Posterior cingulate gyrus (tissue), 11 donors: ENCODE data around the gene MED1.
"Not testable (repeated sequence)": the region's sequence is repeated elsewhere in the genome, so short reads cannot be mapped to it uniquely, and the experiment has no call there.

Experiments used
- DNase-seq, 10 donors: peaks; one replicate each; pipeline versions ENCODE4 v3.0.0 to v3.0.0-alpha.2; 2020 to 2021; ENCODE audit warnings: mixed read lengths in 3 of 10
- intact Hi-C: fragments of 100-400 bp; cut with DNase I; formaldehyde crosslinking; loops from one replicate; pipeline ENCODE4 v1.15.1; 2023

The MED1 gene

DNA sequence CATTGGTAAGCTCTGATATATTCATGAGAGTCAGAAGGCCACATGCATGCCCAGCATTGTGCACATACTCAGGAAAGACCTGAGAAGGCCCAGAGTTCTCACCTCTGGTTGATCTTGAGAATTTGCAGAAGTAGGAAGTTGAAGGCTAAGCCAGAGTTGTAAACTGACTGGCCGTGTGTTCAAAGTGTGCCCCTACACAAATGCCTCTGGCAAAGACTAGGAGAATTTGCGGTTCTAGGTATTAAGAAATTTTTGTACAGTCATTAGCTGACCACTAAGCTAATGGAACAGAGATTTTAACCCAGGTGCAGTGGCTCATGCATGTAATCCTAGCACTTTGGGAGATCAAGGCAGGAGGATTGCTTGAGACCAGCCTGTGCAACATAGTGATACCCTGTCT, 74.6 kb downstream of the MED1 start:
- intact Hi-C loops, result no loop called here
- DNase-seq, result no peak

DNA sequence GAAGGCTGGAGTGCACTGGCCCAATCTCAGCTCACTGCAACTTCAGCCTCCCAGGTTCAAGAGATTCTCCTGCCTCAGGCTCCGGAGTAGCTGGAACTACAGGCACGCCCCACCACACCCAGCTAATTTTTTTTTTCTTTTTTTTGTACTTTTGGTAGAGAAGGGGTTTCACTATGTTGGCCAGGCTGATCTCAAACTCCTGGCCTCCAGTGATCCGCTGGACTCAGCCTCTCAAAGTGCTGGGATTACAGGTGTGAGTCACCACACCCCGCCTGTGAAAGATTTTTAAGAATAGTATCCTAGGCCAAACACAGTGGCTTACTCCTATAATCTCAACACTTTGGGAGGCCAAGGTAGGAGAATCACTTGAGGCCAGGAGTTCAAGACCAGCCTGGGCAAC, 83.3 kb downstream of the MED1 start:
- DNase-seq, intact Hi-C loops: not testable (repeated sequence)

DNA sequence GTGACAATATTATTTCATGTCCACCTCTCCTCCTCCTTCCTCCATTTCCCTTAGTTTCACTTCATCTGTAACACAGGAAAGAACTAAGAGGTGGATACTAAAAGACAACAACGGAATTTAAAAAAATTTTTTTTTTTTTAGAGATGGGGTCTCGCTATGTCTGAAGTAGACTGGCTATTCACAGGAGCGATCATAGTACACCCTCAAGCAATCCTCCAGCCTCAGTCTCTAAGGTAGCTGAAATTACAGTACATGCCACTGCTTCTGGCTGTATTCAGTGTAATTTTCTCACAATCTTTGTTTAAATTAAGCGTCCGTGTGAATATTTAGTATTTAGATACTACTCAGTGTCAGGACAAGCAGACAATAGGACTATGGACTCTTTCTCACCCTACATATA, 85.2 kb downstream of the MED1 start:
- intact Hi-C loops, result no loop called here
- no peak for DNase-seq

DNA sequence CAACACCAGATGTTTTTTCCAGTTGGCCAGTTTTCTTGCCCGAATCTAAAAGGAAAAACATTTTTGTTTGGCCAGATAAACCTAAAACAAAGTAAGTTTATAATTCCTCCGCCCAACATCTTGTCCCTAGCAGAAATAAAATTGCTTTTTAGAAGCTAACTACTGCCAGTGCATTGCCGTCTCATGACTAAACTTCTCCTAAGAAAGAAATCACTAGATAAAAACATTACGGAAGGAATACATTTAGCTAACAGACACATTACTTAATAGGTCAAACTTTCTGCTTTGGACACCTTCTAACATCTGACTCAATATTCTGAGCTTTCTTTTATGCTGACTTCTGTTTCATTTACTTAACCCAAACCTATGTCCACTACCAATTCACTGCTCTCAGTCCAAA, 85.8 kb downstream of the MED1 start:
- intact Hi-C loops, result no loop called here
- no peak for DNase-seq

DNA sequence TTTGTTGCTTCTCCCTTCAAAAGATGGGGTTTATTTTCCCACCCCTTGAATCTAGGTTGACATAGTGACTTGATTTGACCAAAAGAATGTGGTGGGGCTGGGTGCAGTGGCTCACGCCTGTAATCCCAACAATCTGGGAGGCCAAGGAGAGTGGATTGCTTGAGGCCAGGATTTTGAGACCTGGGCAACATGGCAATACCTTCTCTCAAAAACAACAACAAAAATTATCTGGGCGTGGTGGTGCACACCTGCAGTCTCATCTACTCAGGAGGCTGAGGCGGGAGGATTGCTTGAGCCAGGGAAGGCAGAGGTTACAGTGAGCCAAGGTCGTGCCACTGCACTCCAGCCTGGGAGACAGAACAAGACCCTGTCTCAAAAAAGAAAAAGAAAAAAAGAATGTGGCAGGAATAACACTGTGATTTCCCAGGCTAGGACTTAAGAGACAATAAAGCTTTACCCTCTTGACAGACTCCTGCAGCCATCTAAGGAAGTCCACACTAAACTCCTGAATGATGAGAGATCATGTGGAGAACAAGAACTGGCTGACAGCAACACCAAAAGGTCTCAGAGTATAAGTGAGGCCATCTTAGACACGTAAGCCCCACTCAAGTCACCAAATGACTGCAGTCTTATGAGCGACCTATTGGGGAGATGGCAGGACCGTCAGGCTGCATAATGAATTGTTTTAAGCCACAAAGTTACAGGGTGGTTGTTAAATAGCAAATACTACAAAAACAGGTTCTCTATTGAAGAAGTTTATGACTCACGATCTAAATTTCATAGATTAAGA, 86.6 kb downstream of the MED1 start:
- intact Hi-C loops, result no loop called here

DNA sequence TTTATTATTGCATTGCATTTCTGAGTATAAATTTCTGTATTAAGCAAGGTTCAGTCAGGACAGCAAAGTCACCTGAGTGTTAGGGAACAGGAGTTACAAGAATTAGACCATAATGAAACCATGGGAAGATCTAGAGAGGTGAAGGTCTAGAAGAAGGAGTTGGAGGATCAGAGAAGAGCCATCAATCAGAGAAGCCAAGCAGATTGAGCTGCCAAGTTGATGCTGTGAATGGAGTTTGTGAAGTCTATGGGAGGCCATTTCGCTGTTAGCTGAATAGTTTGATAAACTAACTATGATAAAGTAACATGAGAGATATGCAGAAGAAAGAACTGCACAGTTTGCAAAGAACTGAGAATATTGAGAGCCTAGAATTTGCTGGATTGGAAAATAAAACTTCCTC, 90.0 kb downstream of the MED1 start:
- no peak for DNase-seq
- intact Hi-C loops, result no loop called here

More for the DNA sequence above, 86.6 kb downstream of the MED1 start:
- no peak for DNase-seq

DNA sequence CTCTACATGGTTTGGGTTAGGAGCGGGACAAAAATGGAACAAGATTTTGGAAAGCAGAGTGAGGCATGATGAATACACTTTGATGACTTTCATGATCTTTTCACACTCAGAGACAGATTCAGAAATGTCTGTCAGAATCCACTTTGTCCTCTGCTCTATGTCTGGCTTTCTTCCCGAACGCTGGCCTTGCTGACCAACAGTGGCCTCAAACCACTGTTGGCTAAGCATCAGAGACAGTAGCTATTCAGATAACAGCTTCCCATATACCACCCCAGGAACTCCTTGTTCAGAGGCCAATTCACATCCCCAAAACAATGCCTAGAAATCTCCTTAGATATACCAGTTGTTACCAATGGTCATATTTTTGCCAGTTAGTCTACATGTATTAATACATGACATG, 90.5 kb downstream of the MED1 start:
- peak in 2 of 10 donors; percentile 47 to 85 for DNase-seq

DNA sequence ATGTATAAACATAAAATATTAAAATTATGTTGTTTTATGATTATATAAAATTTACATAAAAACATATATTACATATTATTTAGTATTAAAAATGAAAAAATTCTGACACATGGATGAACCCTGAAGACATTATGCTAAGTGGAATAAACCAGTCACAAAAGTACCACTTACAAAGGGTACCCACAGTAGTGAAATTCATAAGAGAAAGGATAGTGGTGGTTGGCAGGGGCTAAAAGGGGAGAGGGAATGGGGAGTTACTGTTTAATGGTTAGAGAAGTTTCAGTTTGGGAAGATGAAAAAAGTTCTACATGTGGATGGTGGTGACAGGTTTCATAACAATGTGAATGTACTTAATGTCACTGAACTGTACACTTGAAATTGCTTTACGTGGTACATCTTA, 91.1 kb downstream of the MED1 start:
- intact Hi-C loops, result no loop called here
- DNase-seq, result no peak

More for the DNA sequence above, 90.5 kb downstream of the MED1 start:
- intact Hi-C loops, result no loop called here

DNA sequence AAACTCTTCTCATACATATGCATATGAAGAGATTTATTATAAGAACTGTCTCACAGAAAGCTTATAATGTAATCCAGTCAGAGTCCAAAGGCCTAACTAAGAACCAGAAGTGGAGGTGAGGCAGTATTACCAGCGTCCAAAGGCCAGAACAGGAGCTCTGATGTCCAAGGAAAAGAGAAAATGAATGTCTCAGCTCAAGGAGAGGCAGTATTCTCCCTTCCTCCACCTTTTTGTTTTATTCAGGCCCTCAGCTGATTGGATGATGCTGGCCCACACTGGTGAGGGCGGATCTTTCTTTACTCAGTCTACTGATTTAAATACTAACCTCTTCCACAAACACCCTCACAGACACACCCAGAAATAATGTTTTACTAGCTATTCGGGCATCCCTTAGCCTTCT, 93.1 kb downstream of the MED1 start:
- no peak for DNase-seq
- intact Hi-C loops, result no loop called here

DNA sequence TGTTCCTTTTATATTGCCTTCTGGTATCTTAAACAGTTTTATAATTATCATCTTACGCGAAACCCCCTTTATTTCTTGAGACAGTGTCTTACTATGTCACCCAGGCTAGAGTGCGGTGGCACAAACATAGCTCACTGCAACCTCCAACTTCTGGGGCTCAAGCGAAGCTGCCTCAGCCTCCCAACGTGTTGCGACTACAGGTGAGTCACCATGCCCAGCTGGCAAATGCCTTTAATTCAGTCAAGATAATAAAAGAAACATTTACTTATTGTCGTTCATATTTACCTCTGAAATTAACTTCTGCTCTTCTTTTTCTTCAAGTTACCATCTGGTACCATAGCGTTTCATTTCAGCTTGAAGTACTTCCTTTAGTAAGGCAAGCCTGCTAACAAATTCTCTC, 93.6 kb downstream of the MED1 start:
- no peak for DNase-seq
- intact Hi-C loops, result no loop called here
